HG02852 (cell line): ENCODE data around the gene TINCR.
"Not testable (repeated sequence)": the region's sequence is repeated elsewhere in the genome, so short reads cannot be mapped to it uniquely, and the experiment has no call there.

Experiments used
- ATAC-seq: cut with Tn5 transposase; IDR thresholded peaks from one replicate; pipeline ENCODE4 v1.9.1; 2021; ENCODE audit warnings: mild to moderate bottlenecking, moderate library complexity; ENCODE audit not compliant: unreplicated experiment

TINCR gene

GRCh38 chr19:5567360-5567969 is at the start of gene TINCR:
Gene TINCR (minus strand): TSS chr19:5567953.
- no peak for ATAC-seq

GRCh38 chr19:5617080-5617479 is 49.3 kb upstream of the TINCR start:
- ATAC-seq: no peak

- no peak for ATAC-seq
These were observed 48.1 kb upstream of the TINCR start for GRCh38 chr19:5615756-5616327.

GRCh38 chr19:5612891-5613865 is 45.4 kb upstream of the TINCR start:
- no peak for ATAC-seq

- ATAC-seq: no peak
These were observed 42.2 kb upstream of the TINCR start for GRCh38 chr19:5609881-5610448.

- not testable (repeated sequence) for ATAC-seq
These were observed 41.0 kb upstream of the TINCR start for GRCh38 chr19:5608766-5609165.

GRCh38 chr19:5608291-5608690 is 40.5 kb upstream of the TINCR start:
- no peak for ATAC-seq

- no peak for ATAC-seq
These were observed 39.8 kb upstream of the TINCR start for GRCh38 chr19:5607318-5608275.

GRCh38 chr19:5605362-5605761 is 37.6 kb upstream of the TINCR start:
- ATAC-seq: no peak

GRCh38 chr19:5603626-5604025 is 35.9 kb upstream of the TINCR start:
- no peak for ATAC-seq

- ATAC-seq: no peak
These were observed 33.0 kb upstream of the TINCR start for GRCh38 chr19:5600797-5601196.

GRCh38 chr19:5595745-5596144 is 28.0 kb upstream of the TINCR start:
- no peak for ATAC-seq

- no peak for ATAC-seq
These were observed 27.4 kb upstream of the TINCR start for GRCh38 chr19:5595129-5595528.

- no peak for ATAC-seq
These were observed 26.8 kb upstream of the TINCR start for GRCh38 chr19:5594521-5594950.

- ATAC-seq: no peak
These were observed 25.8 kb upstream of the TINCR start for GRCh38 chr19:5593343-5594255.

- no peak for ATAC-seq
These were observed 25.0 kb upstream of the TINCR start for GRCh38 chr19:5592531-5593342.

GRCh38 chr19:5591476-5591875 is 23.7 kb upstream of the TINCR start:
- ATAC-seq: no peak

GRCh38 chr19:5590865-5591154 is 23.1 kb upstream of the TINCR start:
- ATAC-seq: no peak
